GM23248 (cell line): Measurements from ENCODE around the gene C18orf32.

ENCODE experiments used
- EZH2 ChIP-seq: fragments of 200-600 bp; sonication (generic); IDR thresholded peaks from 2 replicates; pipeline ENCODE4 v1.6.1; 2018; ENCODE audit warnings: antibody characterized with exemption, mild to moderate bottlenecking; ENCODE audit not compliant: insufficient read depth, poor library complexity, severe bottlenecking
- EZH2phosphoT487 ChIP-seq: fragments of 200-600 bp; sonication (generic); IDR thresholded peaks from 2 replicates; pipeline ENCODE4 v1.6.1; 2018; ENCODE audit warnings: antibody characterized with exemption, moderate library complexity, mild to moderate bottlenecking, low read depth; ENCODE audit not compliant: insufficient read depth

GRCh38 chr18:49472459-49472858 lies 14.6 kb downstream of the C18orf32 start:
- TF ChIP-seq EZH2phosphoT487 = no peak
- no peak for TF ChIP-seq EZH2
